GM19372 (cell line): Measurements from ENCODE around the gene RNF150.
"Not testable (repeated sequence)": the region's sequence is repeated elsewhere in the genome, so short reads cannot be mapped to it uniquely, and the experiment has no call there.

ENCODE experiments used
- ATAC-seq: cut with Tn5 transposase; IDR thresholded peaks from one replicate; pipeline ENCODE4 v1.9.1; 2021; ENCODE audit warnings: mild to moderate bottlenecking, low read depth, moderate library complexity; ENCODE audit not compliant: unreplicated experiment

Gene RNF150

DNA sequence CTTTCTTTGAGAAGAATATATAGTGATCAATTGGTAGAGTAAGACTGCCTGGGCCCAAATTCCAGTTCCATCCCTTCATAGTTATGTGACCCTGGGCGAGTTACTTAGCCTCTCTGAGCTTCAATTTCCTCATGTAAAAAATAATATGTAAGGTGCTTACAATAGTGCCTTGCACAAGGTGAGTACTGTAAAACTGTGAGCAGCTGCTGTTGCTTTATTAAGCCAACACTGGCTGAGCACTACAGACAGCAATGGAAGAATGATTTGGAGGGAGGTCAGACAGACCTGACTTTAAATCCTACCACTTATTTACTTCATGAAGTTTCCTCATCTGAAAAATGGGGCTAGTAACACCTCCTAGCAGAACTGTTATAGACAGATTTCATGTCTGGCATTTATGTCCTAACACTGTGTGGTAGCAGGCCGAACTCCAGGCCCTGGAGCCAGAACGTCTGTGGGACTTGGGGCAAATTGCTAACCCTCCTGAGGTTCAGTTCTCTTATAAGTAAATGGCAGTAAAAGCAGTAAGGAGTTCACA lies 53.8 kb downstream of the RNF150 start:
- no peak for ATAC-seq

- no peak for ATAC-seq
These were observed 54.4 kb downstream of the RNF150 start for GRCh38 chr4:141078871-141079270.

DNA sequence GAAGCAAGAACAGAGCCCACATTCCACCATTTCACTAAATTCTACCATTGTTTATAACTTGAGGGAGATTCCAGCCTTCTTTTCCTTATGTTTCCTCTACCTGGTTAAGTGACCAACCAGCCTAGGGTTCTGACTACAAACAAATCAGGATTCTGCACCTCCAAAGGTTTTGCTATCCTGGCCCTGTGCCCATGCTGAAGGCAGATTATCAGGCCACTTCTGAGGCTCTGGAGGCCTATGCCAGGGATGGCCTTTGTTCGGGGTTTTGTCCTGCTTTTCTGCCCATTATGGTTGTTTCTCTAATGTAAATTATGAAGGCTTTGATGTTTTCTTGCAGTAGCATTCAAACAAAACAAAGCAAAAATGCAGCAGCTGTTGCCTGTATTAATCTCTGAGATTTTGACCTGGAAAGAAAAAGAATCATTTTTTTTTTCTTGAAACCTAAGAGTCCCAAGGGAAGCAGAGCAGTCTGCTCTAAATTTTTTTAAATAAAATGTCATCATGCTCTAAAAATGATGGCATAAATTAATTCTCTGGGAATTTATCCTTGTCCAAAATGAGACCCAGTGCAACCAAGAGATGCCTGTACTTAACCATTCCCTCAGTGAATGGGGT lies 55.6 kb downstream of the RNF150 start:
- no peak for ATAC-seq

- ATAC-seq: no peak
These were observed 57.7 kb downstream of the RNF150 start for GRCh38 chr4:141075553-141075952.

- no peak for ATAC-seq
These were observed 59.0 kb downstream of the RNF150 start for GRCh38 chr4:141074098-141074878.

- no peak for ATAC-seq
These were observed 66.6 kb downstream of the RNF150 start for GRCh38 chr4:141066690-141067089.

DNA sequence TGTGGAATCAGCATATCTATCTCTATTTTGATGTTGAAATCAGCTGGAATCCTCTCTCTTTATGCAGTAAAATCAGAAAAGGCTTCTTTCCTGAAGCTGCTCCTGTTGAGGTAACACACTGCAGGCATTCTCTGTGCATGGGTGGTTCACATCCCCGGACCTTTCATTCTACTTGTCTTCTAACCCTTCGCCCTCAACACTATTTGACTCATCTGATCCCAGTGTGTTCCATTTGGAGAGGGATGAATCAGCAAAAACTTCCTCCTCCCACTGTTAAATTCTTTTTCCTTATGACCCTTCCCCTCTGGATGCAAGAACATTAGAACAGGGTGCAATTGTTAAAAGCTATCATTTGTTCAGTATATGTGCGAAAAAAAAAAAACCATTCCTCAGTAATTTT lies 67.4 kb downstream of the RNF150 start:
- ATAC-seq: no peak

DNA sequence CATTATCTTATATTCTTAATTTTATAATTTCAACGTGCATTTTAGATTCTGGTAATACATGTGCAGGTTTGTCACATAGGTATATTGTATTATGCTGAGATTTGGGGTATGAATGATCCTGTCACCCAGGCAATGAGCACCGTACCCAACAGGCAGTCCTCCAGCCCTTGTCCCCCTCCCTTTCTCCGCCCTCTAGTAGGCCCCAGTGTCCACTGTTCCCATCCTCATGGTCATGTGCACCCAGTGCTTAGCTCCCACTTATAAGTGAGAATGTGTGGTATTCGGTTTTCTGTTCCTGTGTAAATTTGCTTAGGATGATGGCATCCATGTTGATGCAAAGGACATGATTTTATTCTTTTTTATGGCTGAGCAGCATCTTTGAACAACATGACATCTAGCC lies 70.6 kb downstream of the RNF150 start:
- ATAC-seq: no peak

DNA sequence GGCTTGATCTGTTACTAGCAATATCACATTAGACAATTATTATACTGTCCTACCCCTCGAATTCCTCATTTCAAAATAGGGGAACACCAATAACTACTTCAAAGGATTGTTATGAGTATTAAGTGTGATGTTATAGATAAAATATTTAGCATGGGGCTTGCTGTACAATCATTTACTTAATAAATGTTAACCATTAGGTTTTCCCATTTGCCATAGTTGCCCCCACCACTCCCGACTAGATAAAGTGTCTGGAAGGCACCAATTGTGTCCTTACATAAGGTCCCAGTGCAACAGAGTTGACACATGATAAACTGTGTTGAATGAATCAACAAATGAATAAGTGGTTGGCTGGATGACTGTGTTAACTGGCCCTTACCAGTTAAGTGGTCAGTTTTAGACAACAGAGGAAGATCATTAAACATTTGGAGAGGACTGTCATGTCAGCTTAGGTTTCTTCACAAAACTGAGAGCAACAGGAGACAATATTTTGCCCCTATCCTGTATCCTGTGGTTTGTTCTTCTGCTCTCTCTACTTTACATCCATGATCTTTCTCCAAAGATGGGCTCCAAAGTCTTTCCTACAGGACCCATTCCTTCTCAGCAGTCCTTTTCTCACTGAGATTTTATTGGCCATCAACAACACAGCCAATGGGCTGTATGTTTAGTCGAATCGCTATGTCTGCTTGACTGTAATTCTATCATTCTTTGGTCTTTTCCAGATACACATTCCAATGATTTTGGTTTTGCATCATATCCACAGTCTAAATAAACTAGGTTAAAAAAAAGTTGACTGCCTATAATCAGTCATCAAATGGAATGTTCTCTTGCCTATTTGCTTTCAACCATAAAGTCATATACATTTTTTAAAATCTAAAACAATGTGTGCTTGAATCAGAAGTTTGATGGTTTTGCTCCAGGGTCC lies 74.4 kb downstream of the RNF150 start:
- no peak for ATAC-seq

- ATAC-seq: no peak
These were observed 75.7 kb downstream of the RNF150 start for GRCh38 chr4:141057582-141057981.

DNA sequence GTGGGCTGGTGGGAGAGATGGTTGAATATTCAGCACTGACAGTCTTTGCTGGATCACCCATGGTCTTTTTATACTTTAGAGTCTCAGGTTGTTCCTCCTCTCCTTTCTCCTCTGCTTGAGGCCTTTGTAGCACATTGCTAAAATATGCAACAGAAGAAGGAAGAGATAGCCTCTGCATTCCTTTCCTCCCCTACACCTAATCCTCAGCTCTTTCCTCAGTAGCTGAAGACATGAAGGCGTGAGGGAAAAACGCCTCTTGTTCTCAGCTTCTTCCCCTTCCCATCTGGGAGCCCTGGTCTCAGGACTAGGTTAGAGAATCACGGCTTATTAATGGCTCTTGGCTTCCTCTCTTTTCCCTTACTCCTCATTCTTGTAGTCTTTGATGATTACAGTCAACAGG lies 76.8 kb downstream of the RNF150 start:
- ATAC-seq: no peak

- no peak for ATAC-seq
These were observed 78.8 kb downstream of the RNF150 start for GRCh38 chr4:141054446-141054845.

GRCh38 chr4:141050999-141051398 lies 82.3 kb downstream of the RNF150 start:
- not testable (repeated sequence) for ATAC-seq

- no peak for ATAC-seq
These were observed 85.9 kb downstream of the RNF150 start for GRCh38 chr4:141047228-141047884.

DNA sequence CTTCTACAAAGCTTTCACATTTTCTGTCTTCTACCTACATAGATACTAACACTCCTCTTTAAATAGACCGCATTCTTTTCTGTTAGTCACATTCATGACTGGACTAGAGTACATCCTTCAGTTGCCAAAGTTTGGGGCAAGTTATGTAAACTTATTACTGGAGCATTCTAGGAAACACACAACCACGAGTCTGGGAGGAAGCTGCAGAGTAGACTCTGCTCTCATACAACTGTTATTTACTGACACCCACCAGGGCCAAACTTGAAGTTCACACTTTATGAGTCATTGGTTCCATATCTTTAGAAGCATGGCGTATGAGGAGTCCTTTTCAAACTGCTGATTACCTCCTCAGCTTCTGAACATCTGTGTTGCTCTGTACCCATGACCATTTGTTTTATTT lies 87.0 kb downstream of the RNF150 start:
- no peak for ATAC-seq

GRCh38 chr4:141045848-141046247 lies 87.4 kb downstream of the RNF150 start:
- no peak for ATAC-seq

DNA sequence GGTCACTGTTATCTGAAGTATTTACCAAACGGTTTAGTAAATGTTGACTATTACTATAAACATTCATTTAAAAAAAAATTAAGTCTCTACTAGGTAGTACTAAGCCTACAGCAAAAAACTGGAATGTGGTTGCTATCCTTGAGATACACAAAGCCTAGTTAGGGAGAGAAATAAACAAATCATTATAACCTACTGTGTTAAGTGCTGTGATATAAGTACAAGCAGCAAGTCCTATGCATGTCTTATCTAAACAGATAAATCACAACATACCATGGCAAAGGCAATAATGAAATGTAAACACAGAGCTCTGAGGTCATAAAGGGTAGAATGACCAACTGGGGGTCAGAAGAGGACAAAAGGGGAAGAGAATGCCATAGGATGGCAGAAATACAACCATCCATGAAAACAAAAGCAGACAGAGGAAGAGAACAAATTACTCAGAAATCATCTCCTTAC lies 92.2 kb downstream of the RNF150 start:
- ATAC-seq: no peak

- ATAC-seq: no peak
These were observed 94.1 kb downstream of the RNF150 start for GRCh38 chr4:141039156-141039555.

DNA sequence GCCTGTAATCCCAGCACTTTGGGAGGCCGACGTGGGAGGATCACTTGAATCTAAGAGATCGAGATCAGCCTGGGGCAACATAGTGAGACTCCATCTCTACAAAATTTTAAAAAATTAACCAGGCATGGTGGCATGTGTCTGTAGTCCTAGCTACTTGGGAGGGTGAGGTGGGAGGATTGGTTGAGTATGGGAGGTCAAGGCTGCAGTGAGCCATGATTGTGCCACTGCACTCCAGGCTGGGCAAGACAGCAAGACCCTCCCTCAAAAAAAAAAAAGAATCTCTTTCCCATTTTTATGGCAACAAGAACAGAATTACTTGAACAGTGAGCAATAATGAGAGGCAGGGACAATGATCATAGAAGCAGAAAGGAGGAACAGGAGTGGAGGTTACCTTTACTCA lies 94.8 kb downstream of the RNF150 start:
- ATAC-seq: no peak

- ATAC-seq: no peak
These were observed 95.8 kb downstream of the RNF150 start for GRCh38 chr4:141037446-141037845.
